KMS-11 (cell line): ENCODE data around the gene C2CD2.

Experiments
- H2AFZ ChIP-seq: fragments of 200-600 bp; sonication (generic); 2 replicates; pipeline ENCODE4 v1.6.1; 2016; ENCODE audit warnings: antibody characterized with exemption, mixed run types, low read depth
- H3K27ac ChIP-seq: fragments of 200-600 bp; sonication (generic); 2 replicates; pipeline ENCODE4 v1.6.1; 2016; ENCODE audit warnings: mild to moderate bottlenecking, mixed run types
- H3K27me3 ChIP-seq: fragments of 200-600 bp; sonication (generic); 2 replicates; pipeline ENCODE4 v1.6.1; 2017; ENCODE audit warnings: mild to moderate bottlenecking, low read depth, mixed run types, moderate library complexity; ENCODE audit not compliant: insufficient read depth
- H3K36me3 ChIP-seq: fragments of 200-600 bp; sonication (generic); 2 replicates; pipeline ENCODE4 v1.6.1; 2017; ENCODE audit warnings: mild to moderate bottlenecking, mixed run types; ENCODE audit not compliant: insufficient read depth
- H3K4me1 ChIP-seq: fragments of 200-600 bp; sonication (generic); 2 replicates; pipeline ENCODE4 v1.6.1; 2016; ENCODE audit warnings: mild to moderate bottlenecking, low read depth, mixed run types; ENCODE audit not compliant: poor library complexity, severe bottlenecking
- H3K4me2 ChIP-seq: fragments of 200-600 bp; sonication (generic); 2 replicates; pipeline ENCODE4 v1.7.0; 2016; ENCODE audit warnings: mild to moderate bottlenecking, mixed run types
- H3K4me3 ChIP-seq: fragments of 200-600 bp; sonication (generic); IDR thresholded peaks from 2 replicates; pipeline ENCODE4 v1.6.1; 2017; ENCODE audit warnings: low read depth, low read length, mixed read lengths; ENCODE audit not compliant: insufficient read depth
- H3K79me2 ChIP-seq: fragments of 200-600 bp; sonication (generic); 2 replicates; pipeline ENCODE4 v1.6.1; 2016; ENCODE audit warnings: low read depth, mixed run types; ENCODE audit not compliant: insufficient read depth
- H3K9ac ChIP-seq: fragments of 200-600 bp; sonication (generic); 2 replicates; pipeline ENCODE4 v1.6.1; 2016; ENCODE audit warnings: mild to moderate bottlenecking, mixed run types
- H4K20me1 ChIP-seq: fragments of 200-600 bp; sonication (generic); 2 replicates; pipeline ENCODE4 v1.6.1; 2016; ENCODE audit warnings: mild to moderate bottlenecking, mixed run types; ENCODE audit not compliant: insufficient read depth
- TF ChIP-seq, protein P1 (sequence below): fragments of 200-600 bp; sonication (generic); conservative IDR thresholded peaks from 2 replicates; pipeline ENCODE4 v1.6.1; 2017; ENCODE audit warnings: low read depth, mild to moderate bottlenecking, antibody characterized with exemption, low read length, moderate library complexity, mixed read lengths

Gene C2CD2

DNA sequence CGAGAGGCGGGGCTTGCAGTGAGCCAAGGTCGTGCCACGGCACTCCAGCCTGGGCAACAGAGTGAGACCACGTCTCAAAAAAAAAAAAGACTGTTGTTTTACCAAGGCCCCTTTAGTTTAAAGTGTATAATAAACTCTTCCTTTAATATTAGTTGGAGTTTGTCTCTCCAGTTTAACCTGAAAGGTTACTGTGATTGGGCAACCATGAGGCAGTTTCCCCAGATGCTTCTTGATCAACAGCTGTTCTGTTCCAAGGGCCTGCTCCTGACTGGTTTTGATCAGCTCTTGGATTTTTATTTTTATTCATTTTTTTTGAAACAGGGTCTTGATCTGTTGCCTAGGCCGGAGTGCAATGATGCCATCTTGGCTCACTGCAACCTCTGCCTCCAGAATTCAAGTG is 18.1 kb upstream of the C2CD2 start:
- Histone ChIP-seq H3K27ac (no peak overlapping the region), H3K27me3 (no peaks in the 10 kb centered on the region), H4K20me1 (no peaks in the 10 kb centered on the region), H3K4me2 (no peak overlapping the region), H3K9ac (no peak overlapping the region), H3K36me3 (no peaks in the 10 kb centered on the region), H2AFZ (no peak overlapping the region), H3K4me3 (no peak overlapping the region), H3K4me1 (no peaks in the 10 kb centered on the region), H3K79me2 (no peaks in the 10 kb centered on the region)
- TF ChIP-seq, protein P1, sequence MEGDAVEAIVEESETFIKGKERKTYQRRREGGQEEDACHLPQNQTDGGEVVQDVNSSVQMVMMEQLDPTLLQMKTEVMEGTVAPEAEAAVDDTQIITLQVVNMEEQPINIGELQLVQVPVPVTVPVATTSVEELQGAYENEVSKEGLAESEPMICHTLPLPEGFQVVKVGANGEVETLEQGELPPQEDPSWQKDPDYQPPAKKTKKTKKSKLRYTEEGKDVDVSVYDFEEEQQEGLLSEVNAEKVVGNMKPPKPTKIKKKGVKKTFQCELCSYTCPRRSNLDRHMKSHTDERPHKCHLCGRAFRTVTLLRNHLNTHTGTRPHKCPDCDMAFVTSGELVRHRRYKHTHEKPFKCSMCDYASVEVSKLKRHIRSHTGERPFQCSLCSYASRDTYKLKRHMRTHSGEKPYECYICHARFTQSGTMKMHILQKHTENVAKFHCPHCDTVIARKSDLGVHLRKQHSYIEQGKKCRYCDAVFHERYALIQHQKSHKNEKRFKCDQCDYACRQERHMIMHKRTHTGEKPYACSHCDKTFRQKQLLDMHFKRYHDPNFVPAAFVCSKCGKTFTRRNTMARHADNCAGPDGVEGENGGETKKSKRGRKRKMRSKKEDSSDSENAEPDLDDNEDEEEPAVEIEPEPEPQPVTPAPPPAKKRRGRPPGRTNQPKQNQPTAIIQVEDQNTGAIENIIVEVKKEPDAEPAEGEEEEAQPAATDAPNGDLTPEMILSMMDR, result no peak

DNA sequence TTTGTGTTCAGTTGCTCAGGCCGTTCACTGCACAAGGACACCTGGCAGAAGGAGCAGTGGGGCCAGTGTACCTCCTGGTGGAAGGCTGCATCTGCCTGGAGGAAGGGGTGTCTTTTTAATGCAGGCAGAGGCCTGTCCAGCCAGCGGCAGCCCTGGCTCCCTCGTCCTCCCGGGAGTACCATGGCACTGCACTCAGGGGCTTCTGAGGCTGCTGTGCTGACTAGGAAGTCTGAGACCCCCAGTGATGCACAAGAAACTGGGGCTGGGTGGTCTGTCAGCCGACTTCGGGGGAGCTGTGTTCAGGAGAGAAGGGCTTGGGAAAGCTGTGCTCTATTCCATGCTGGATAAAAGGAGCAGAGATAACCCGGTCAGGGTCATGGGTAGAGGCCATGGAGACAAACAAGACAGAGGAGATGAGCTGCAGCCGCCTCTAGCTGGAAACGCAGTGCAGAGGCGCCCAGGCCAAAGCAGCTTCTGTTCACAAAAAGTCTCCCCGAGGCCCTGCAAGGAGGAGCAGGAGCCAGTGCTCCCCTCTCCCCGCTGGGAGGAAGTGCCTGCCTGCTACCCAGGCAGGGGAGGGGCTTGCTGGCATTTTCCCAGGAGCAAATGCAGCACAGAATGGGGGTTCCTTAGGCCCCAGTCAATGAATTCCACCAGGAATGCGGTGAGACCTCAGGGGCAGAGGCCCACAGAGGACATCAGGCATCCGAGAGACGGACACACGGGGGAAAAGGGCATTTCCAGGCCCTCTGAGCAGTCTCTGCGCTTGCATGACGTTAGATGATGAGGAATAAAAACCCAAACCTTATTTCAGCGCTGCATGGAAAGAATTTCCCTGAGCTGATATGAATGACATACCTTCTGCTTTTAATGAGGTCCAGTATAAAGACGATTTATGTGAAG is 17.2 kb upstream of the C2CD2 start:
- Histone ChIP-seq H2AFZ (no peak overlapping the region), H3K79me2 (no peaks in the 10 kb centered on the region), H3K9ac (no peak overlapping the region), H3K4me3 (no peak overlapping the region), H4K20me1 (no peaks in the 10 kb centered on the region), H3K4me1 (no peaks in the 10 kb centered on the region), H3K27me3 (no peaks in the 10 kb centered on the region), H3K36me3 (no peaks in the 10 kb centered on the region), H3K4me2 (no peak overlapping the region), H3K27ac (no peak overlapping the region)
- TF ChIP-seq, protein P1, result no peak

DNA sequence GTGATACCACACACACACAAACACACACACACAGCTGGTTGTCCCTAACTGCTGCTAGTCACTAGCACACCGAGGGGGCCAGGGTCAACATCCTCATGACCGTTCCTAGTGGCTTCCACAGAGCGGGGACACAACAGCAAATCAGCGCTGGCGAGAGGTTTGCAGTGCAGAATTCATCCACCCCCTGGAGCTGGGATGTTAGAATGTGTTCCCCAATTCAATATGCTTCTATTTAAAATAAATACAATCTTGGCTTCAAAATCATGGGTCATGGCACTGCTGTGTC is 16.2 kb upstream of the C2CD2 start:
- no peaks in the 10 kb centered on the region for H3K27me3 ChIP-seq
- no peak overlapping the region for H3K4me2 ChIP-seq
- no peaks in the 10 kb centered on the region for H3K36me3 ChIP-seq
- TF ChIP-seq, protein P1, result no peak
- H2AFZ ChIP-seq, result no peak overlapping the region
- no peak overlapping the region for H3K27ac ChIP-seq
- no peaks in the 10 kb centered on the region for H4K20me1 ChIP-seq
- H3K79me2 ChIP-seq, result no peaks in the 10 kb centered on the region
- no peak overlapping the region for H3K4me3 ChIP-seq
- H3K9ac ChIP-seq, result no peak overlapping the region
- H3K4me1 ChIP-seq, result no peaks in the 10 kb centered on the region

DNA sequence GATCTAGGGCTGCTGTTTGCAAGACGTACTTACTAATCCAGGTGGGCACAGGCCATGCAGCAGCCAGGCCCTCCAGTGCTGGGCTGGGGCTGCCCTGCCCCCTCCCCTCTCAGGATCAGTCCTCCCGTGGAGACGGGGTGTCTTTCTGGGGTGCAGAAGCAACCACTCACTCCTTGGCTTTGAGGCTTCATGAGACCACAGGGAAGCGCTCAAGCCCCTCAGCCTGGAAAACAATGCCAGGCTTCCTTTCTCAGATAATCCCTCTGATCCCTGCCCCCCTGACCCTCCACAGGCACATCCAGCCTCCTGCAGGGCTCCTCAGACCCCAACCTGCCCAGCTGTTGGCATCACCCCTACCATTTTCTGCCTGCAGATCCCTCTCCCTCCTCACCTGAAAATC is 13.9 kb upstream of the C2CD2 start:
- no peak overlapping the region for H3K4me2 ChIP-seq
- TF ChIP-seq, protein P1, result no peak
- H3K4me3 ChIP-seq, result no peak overlapping the region
- no peak overlapping the region for H2AFZ ChIP-seq
- peaks cover 6% of the 10 kb centered on the region for H3K27me3 ChIP-seq
- no peak overlapping the region for H3K9ac ChIP-seq
- no peaks in the 10 kb centered on the region for H3K36me3 ChIP-seq
- no peaks in the 10 kb centered on the region for H3K79me2 ChIP-seq
- H4K20me1 ChIP-seq, result no peaks in the 10 kb centered on the region
- no peak overlapping the region for H3K27ac ChIP-seq
- H3K4me1 ChIP-seq, result no peaks in the 10 kb centered on the region
